ENCODE measurements around the gene EVL. TPM values are rescaled to one million over a fixed set of nuclear protein-coding genes. Genes with fewer than 3 reads are reported as not detected.

EVL gene
- total RNA-seq, 5 donors from 2014 or later (not counting 1 experiment from before 2014, with no cell fraction given) = 1,049 to 1,157 (median 1,125) TPM

GRCh38 chr14:100047600-100047999, 17.6 kb upstream of the EVL start:
- ATAC-seq (replicated peaks in 1 of 4) = no peak
- no peaks in the 10 kb centered on the region for H3K27me3 ChIP-seq (replicated peaks in 1 of 2; ENCODE audit: control insufficient read depth in 2 of 2, extremely low read depth in 1 of 2, insufficient read depth in 2 of 2, low read length in 1 of 2)
- CTCF ChIA-PET = no interaction called here

GRCh38 chr14:100048786-100049185, 16.4 kb upstream of the EVL start:
- Histone ChIP-seq H3K4me3 (ENCODE audit: control insufficient read depth in 1 of 2, extremely low read depth in 1 of 2, low read length in 1 of 2) (no peak overlapping the region), H3K27ac (ENCODE audit: low read length) (no peak overlapping the region), H3K27me3 (replicated peaks in 1 of 2; ENCODE audit: control insufficient read depth in 2 of 2, extremely low read depth in 1 of 2, insufficient read depth in 2 of 2, low read length in 1 of 2) (no peaks in the 10 kb centered on the region), H3K36me3 (ENCODE audit: control insufficient read depth in 2 of 2, extremely low read depth in 1 of 2, insufficient read depth in 1 of 2, low read length in 1 of 2) (no peaks in the 10 kb centered on the region), H3K4me1 (ENCODE audit: control insufficient read depth in 1 of 2, extremely low read depth in 1 of 2, insufficient read depth in 2 of 2, low read length in 2 of 2) (no peaks in the 10 kb centered on the region), H3K9me3 (no peaks in the 10 kb centered on the region)
- peaks cover 14 to 16% (median 15%) of the 10 kb centered on the region in 3 donors for H3K4me1 Mint-ChIP-seq
- CTCF ChIA-PET = interaction anchor here in 1 of 2 donors (0.6 to 0.8 kb wide), 3 partner anchors 12 to 58 kb away, joined by 3 to 4 read pairs (median 3); no protein-coding TSS in a partner anchor
- DNase-seq (peak in 2 of 35 experiments; percentile 35 to 51), ATAC-seq (replicated peaks in 1 of 4) (peak in 1 of 4 experiments; percentile 92)
- no peaks in the 10 kb centered on the region for H3K9me3 Mint-ChIP-seq
- H3K36me3 Mint-ChIP-seq = no peaks in the 10 kb centered on the region
- no CpG with 5 or more reads among the region's 3 CpGs for WGBS (ENCODE audit: insufficient coverage)
- no peaks in the 10 kb centered on the region for H3K27me3 Mint-ChIP-seq
- POLR2A ChIA-PET = no interaction called here
- no peak overlapping the region for H3K4me3 Mint-ChIP-seq
- H3K27ac Mint-ChIP-seq = peak overlapping the region in 1 of 2 donors; percentile 48

More at GRCh38 chr14:100047600-100047999, 17.6 kb upstream of the EVL start:
- POLR2A ChIA-PET = interaction anchor here in 1 of 2 donors (0.6 kb wide), 1 partner anchor 25 kb away, joined by 4 read pairs; no protein-coding TSS in a partner anchor
- Histone ChIP-seq H3K36me3 (ENCODE audit: control insufficient read depth in 2 of 2, extremely low read depth in 1 of 2, insufficient read depth in 1 of 2, low read length in 1 of 2) (no peaks in the 10 kb centered on the region), H3K4me1 (ENCODE audit: control insufficient read depth in 1 of 2, extremely low read depth in 1 of 2, insufficient read depth in 2 of 2, low read length in 2 of 2) (no peaks in the 10 kb centered on the region), H3K4me3 (ENCODE audit: control insufficient read depth in 1 of 2, extremely low read depth in 1 of 2, low read length in 1 of 2) (no peak overlapping the region), H3K27ac (ENCODE audit: low read length) (no peak overlapping the region), H3K9me3 (no peaks in the 10 kb centered on the region)
- Mint-ChIP-seq H3K9me3 (no peaks in the 10 kb centered on the region), H3K4me1 (peaks cover 14 to 16% (median 15%) of the 10 kb centered on the region in 3 donors), H3K36me3 (no peaks in the 10 kb centered on the region), H3K27me3 (no peaks in the 10 kb centered on the region), H3K4me3 (no peak overlapping the region), H3K27ac (no peak overlapping the region)
- no peak for DNase-seq
- WGBS (ENCODE audit: insufficient coverage) = 90% methylated on average over 2 of the region's 4 CpGs

- Histone ChIP-seq H3K9me3 (no peaks in the 10 kb centered on the region), H3K4me3 (ENCODE audit: control insufficient read depth in 1 of 2, extremely low read depth in 1 of 2, low read length in 1 of 2) (no peak overlapping the region), H3K27ac (ENCODE audit: low read length) (no peak overlapping the region), H3K27me3 (replicated peaks in 1 of 2; ENCODE audit: control insufficient read depth in 2 of 2, extremely low read depth in 1 of 2, insufficient read depth in 2 of 2, low read length in 1 of 2) (no peaks in the 10 kb centered on the region), H3K4me1 (ENCODE audit: control insufficient read depth in 1 of 2, extremely low read depth in 1 of 2, insufficient read depth in 2 of 2, low read length in 2 of 2) (no peaks in the 10 kb centered on the region), H3K36me3 (ENCODE audit: control insufficient read depth in 2 of 2, extremely low read depth in 1 of 2, insufficient read depth in 1 of 2, low read length in 1 of 2) (no peaks in the 10 kb centered on the region)
- Mint-ChIP-seq H3K27ac (no peak overlapping the region), H3K36me3 (no peaks in the 10 kb centered on the region), H3K4me3 (no peak overlapping the region), H3K9me3 (no peaks in the 10 kb centered on the region), H3K27me3 (no peaks in the 10 kb centered on the region), H3K4me1 (peaks cover 14 to 16% (median 15%) of the 10 kb centered on the region in 3 donors)
- ChIA-PET POLR2A (no interaction called here), CTCF (interaction anchor here in 1 of 2 donors (0.6 to 0.8 kb wide), 2 partner anchors 12 to 57 kb away, joined by 3 read pairs; no protein-coding TSS in a partner anchor)
- DNase-seq (no peak), ATAC-seq (replicated peaks in 1 of 4) (peak in 1 of 4 experiments; percentile 34)
- 86% methylated on average over 2 of the region's 2 CpGs for WGBS (ENCODE audit: insufficient coverage)
Observed at GRCh38 chr14:100049220-100049619, 16.0 kb upstream of the EVL start.

GRCh38 chr14:100051103-100051502, 14.1 kb upstream of the EVL start:
- H3K27ac Mint-ChIP-seq = no peak overlapping the region
- no peaks in the 10 kb centered on the region for H3K36me3 ChIP-seq (ENCODE audit: control insufficient read depth in 2 of 2, extremely low read depth in 1 of 2, insufficient read depth in 1 of 2, low read length in 1 of 2)

GRCh38 chr14:100051543-100051942, 13.7 kb upstream of the EVL start:
- Mint-ChIP-seq H3K27ac (no peak overlapping the region), H3K36me3 (no peaks in the 10 kb centered on the region)

More at GRCh38 chr14:100051103-100051502, 14.1 kb upstream of the EVL start:
- no peak overlapping the region for H3K4me3 ChIP-seq (ENCODE audit: control insufficient read depth in 1 of 2, extremely low read depth in 1 of 2, low read length in 1 of 2)
- H3K9me3 ChIP-seq = no peaks in the 10 kb centered on the region
- no peaks in the 10 kb centered on the region for H3K4me1 ChIP-seq (ENCODE audit: control insufficient read depth in 1 of 2, extremely low read depth in 1 of 2, insufficient read depth in 2 of 2, low read length in 2 of 2)
- Mint-ChIP-seq H3K9me3 (no peaks in the 10 kb centered on the region), H3K27me3 (no peaks in the 10 kb centered on the region), H3K36me3 (no peaks in the 10 kb centered on the region), H3K4me3 (no peak overlapping the region), H3K4me1 (peaks cover 14 to 17% (median 15%) of the 10 kb centered on the region in 3 donors)
- CTCF ChIA-PET = interaction anchor here (0.7 to 1.6 kb wide), 4 partner anchors 53 to 106 kb away, joined by 3 to 4 read pairs (median 3); no protein-coding TSS in a partner anchor
- WGBS (ENCODE audit: insufficient coverage) = 100% methylated on average over 1 of the region's 2 CpGs
- DNase-seq (no peak), ATAC-seq (replicated peaks in 1 of 4) (no peak)
- no peaks in the 10 kb centered on the region for H3K27me3 ChIP-seq (replicated peaks in 1 of 2; ENCODE audit: control insufficient read depth in 2 of 2, extremely low read depth in 1 of 2, insufficient read depth in 2 of 2, low read length in 1 of 2)
- H3K27ac ChIP-seq (ENCODE audit: low read length) = no peak overlapping the region
- POLR2A ChIA-PET = interaction anchor here (0.6 to 0.8 kb wide), 2 partner anchors 25 to 124 kb away, joined by 3 read pairs; no protein-coding TSS in a partner anchor

GRCh38 chr14:100052819-100053218, 12.4 kb upstream of the EVL start:
- no peaks in the 10 kb centered on the region for H3K9me3 Mint-ChIP-seq
- H3K27me3 ChIP-seq (replicated peaks in 1 of 2; ENCODE audit: control insufficient read depth in 2 of 2, extremely low read depth in 1 of 2, insufficient read depth in 2 of 2, low read length in 1 of 2) = no peaks in the 10 kb centered on the region
- 50% methylated on average over 2 of the region's 2 CpGs for WGBS (ENCODE audit: insufficient coverage)
- no peak for DNase-seq
- H3K27ac Mint-ChIP-seq = no peak overlapping the region
- no peaks in the 10 kb centered on the region for H3K36me3 Mint-ChIP-seq
- no peak overlapping the region for H3K27ac ChIP-seq (ENCODE audit: low read length)
- ATAC-seq (replicated peaks in 1 of 4) = no peak
- peaks cover 7 to 12% of the 10 kb centered on the region in 2 experiments for H3K4me1 ChIP-seq (ENCODE audit: control insufficient read depth in 1 of 2, extremely low read depth in 1 of 2, insufficient read depth in 2 of 2, low read length in 2 of 2)
- H3K4me1 Mint-ChIP-seq = peaks cover 28 to 34% (median 30%) of the 10 kb centered on the region in 3 donors
- POLR2A ChIA-PET = interaction anchor here in 1 of 2 donors (0.5 kb wide), 1 partner anchor 38 kb away, joined by 4 read pairs; no protein-coding TSS in a partner anchor
- H3K4me3 Mint-ChIP-seq = no peak overlapping the region
- H3K9me3 ChIP-seq = no peaks in the 10 kb centered on the region
- H3K4me3 ChIP-seq (ENCODE audit: control insufficient read depth in 1 of 2, extremely low read depth in 1 of 2, low read length in 1 of 2) = no peak overlapping the region
- no peaks in the 10 kb centered on the region for H3K27me3 Mint-ChIP-seq
- CTCF ChIA-PET = interaction anchor here in 1 of 2 donors (0.6 to 1.3 kb wide), 3 partner anchors 13 to 51 kb away, joined by 3 to 4 read pairs (median 4); no protein-coding TSS in a partner anchor
- no peaks in the 10 kb centered on the region for H3K36me3 ChIP-seq (ENCODE audit: control insufficient read depth in 2 of 2, extremely low read depth in 1 of 2, insufficient read depth in 1 of 2, low read length in 1 of 2)

More at GRCh38 chr14:100051543-100051942, 13.7 kb upstream of the EVL start:
- no peak for ATAC-seq (replicated peaks in 1 of 4)
- WGBS (ENCODE audit: insufficient coverage) = 100% methylated on average over 1 of the region's 5 CpGs
- Histone ChIP-seq H3K4me3 (ENCODE audit: control insufficient read depth in 1 of 2, extremely low read depth in 1 of 2, low read length in 1 of 2) (no peak overlapping the region), H3K27me3 (replicated peaks in 1 of 2; ENCODE audit: control insufficient read depth in 2 of 2, extremely low read depth in 1 of 2, insufficient read depth in 2 of 2, low read length in 1 of 2) (no peaks in the 10 kb centered on the region), H3K9me3 (no peaks in the 10 kb centered on the region), H3K36me3 (ENCODE audit: control insufficient read depth in 2 of 2, extremely low read depth in 1 of 2, insufficient read depth in 1 of 2, low read length in 1 of 2) (no peaks in the 10 kb centered on the region), H3K4me1 (ENCODE audit: control insufficient read depth in 1 of 2, extremely low read depth in 1 of 2, insufficient read depth in 2 of 2, low read length in 2 of 2) (no peaks in the 10 kb centered on the region), H3K27ac (ENCODE audit: low read length) (no peak overlapping the region)
- DNase-seq = no peak
- Mint-ChIP-seq H3K9me3 (no peaks in the 10 kb centered on the region), H3K4me1 (peaks cover 16 to 21% (median 17%) of the 10 kb centered on the region in 3 donors), H3K4me3 (no peak overlapping the region), H3K27me3 (no peaks in the 10 kb centered on the region)
- POLR2A ChIA-PET = interaction anchor here (0.6 to 0.8 kb wide), 2 partner anchors 24 to 124 kb away, joined by 3 read pairs; no protein-coding TSS in a partner anchor
- CTCF ChIA-PET = interaction anchor here in 1 of 2 donors (1.0 to 1.6 kb wide), 2 partner anchors 53 to 60 kb away, joined by 3 to 4 read pairs; no protein-coding TSS in a partner anchor

All from T-cell (primary cell).